Lower leg skin (tissue), 3 donors: ENCODE data around the gene KLF5.

ENCODE experiments used
- POLR2A ChIP-seq, 2 donors: fragments of 450-650 bp; IDR thresholded peaks; one replicate each; pipeline ENCODE4 v1.6.1; 2016 to 2017; ENCODE audit warnings: antibody characterized with exemption in 2 of 2, mild to moderate bottlenecking in 1 of 2, moderate library complexity in 1 of 2
- TF ChIP-seq, protein P1 (sequence below), 3 donors: fragments of 450-650 bp; IDR thresholded peaks; one replicate each; pipeline ENCODE4 v1.5.1; 2016; ENCODE audit warnings: antibody characterized with exemption in 3 of 3, mild to moderate bottlenecking in 3 of 3, moderate library complexity in 2 of 3

DNA sequence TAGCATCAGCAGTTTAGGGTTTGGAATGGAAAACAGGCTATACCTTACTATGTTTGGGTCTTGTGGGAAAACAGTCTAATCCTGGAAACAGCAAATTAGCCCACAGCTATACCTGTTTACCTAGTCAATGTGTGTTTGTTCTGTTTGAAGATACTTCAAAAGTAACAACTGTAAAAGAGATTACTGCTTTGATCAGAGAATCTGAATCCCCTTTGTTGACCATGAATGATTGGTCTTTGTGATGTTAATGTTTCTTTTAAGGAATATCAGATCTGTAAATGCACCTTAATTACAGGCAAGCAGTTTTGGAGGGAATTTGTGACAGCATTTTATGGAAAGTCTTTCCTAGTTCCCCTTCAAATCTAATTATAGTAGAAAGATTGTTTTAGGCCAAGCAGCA lies 20.7 kb upstream of the KLF5 start:
- TF ChIP-seq, protein P1, sequence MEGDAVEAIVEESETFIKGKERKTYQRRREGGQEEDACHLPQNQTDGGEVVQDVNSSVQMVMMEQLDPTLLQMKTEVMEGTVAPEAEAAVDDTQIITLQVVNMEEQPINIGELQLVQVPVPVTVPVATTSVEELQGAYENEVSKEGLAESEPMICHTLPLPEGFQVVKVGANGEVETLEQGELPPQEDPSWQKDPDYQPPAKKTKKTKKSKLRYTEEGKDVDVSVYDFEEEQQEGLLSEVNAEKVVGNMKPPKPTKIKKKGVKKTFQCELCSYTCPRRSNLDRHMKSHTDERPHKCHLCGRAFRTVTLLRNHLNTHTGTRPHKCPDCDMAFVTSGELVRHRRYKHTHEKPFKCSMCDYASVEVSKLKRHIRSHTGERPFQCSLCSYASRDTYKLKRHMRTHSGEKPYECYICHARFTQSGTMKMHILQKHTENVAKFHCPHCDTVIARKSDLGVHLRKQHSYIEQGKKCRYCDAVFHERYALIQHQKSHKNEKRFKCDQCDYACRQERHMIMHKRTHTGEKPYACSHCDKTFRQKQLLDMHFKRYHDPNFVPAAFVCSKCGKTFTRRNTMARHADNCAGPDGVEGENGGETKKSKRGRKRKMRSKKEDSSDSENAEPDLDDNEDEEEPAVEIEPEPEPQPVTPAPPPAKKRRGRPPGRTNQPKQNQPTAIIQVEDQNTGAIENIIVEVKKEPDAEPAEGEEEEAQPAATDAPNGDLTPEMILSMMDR (IDR thresholded peaks at IDR 0.05) = no peak
- TF ChIP-seq POLR2A (IDR thresholded peaks at IDR 0.05) = no peak
